Activated naive CD4-positive, alpha-beta T cell treated with anti-CD3 and anti-CD28 coated beads, Interleukin-2, amount 10 ng/mL, durations not matched to agents 7 days and 5 days (primary cell): ENCODE measurements around the gene FSTL4.

Experiments used
- CTCF ChIA-PET: fragments of 350-600 bp; sonication (Branson Sonifier 250); formaldehyde crosslinking; loops from one replicate; lab custom pipeline; 2021; ENCODE audit warnings: antibody characterized with exemption; lab: Charles Lee
- DNase-seq: peaks from one replicate; pipeline ENCODE4 v3.0.0-alpha.2; 2020
- H3K27ac Mint-ChIP-seq: one replicate; pipeline ENCODE4 v1.8.0; 2021; ENCODE audit warnings: mild to moderate bottlenecking, moderate library complexity, mixed read lengths
- H3K27me3 Mint-ChIP-seq: one replicate; pipeline ENCODE4 v1.8.0; 2021; ENCODE audit warnings: mild to moderate bottlenecking, mixed read lengths
- H3K36me3 Mint-ChIP-seq: one replicate; pipeline ENCODE4 v1.8.0; 2021; ENCODE audit warnings: mixed read lengths
- H3K4me1 Mint-ChIP-seq: one replicate; pipeline ENCODE4 v1.8.0; 2021; ENCODE audit warnings: mixed read lengths
- H3K4me3 Mint-ChIP-seq: one replicate; pipeline ENCODE4 v1.8.0; 2021; ENCODE audit warnings: mild to moderate bottlenecking, moderate library complexity, mixed read lengths
- H3K9me3 Mint-ChIP-seq: one replicate; pipeline ENCODE4 v1.8.0; 2021; ENCODE audit warnings: mixed read lengths

Gene FSTL4

GRCh38 chr5:133466556-133467334, 145.6 kb downstream of the FSTL4 start:
- DNase-seq, result no peak
- H3K36me3 Mint-ChIP-seq, result no peaks in the 10 kb centered on the region
- H3K4me1 Mint-ChIP-seq, result peaks cover 6% of the 10 kb centered on the region
- H3K9me3 Mint-ChIP-seq, result no peaks in the 10 kb centered on the region
- H3K4me3 Mint-ChIP-seq, result no peak overlapping the region
- H3K27ac Mint-ChIP-seq, result no peak overlapping the region
- peaks cover 9% of the 10 kb centered on the region for H3K27me3 Mint-ChIP-seq
- CTCF ChIA-PET, result no interaction called here

- peaks cover 6% of the 10 kb centered on the region for H3K4me1 Mint-ChIP-seq
- no peaks in the 10 kb centered on the region for H3K36me3 Mint-ChIP-seq
Observed at GRCh38 chr5:133464013-133464412, 148.3 kb downstream of the FSTL4 start.

DNA sequence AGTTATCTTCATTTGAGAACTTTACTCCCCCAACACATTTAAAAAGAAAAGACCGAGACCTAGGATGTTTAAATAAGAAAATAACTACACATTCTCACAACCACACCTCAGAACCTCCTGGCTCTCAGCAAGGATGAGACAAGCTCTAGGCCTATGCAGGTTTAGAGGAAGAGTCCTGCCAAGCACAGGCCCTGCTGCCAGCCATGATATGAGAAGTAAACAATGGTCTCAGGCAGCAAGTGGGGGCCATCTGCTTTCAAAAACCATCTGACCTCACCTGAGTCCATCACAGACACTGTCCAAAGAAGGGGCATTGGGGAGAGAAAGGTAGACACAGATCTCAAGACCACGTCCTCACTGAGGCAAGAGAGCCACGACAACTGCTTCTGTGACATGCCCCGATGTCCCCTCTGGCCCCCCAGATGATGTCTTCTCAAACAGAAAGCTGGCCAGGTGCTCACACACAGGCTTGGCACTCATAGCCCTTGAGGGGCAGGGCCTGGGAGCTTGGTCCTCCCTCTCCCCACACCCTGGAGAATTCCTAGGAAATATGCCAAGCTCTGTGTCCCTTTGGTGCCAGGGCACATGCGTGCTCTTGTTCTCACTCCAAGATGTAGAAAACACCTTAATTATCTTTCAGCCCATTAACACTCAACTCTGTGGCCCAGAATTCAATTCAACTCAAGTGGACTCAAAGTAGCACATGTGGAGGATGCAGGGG, 150.4 kb downstream of the FSTL4 start:
- H3K9me3 Mint-ChIP-seq, result no peaks in the 10 kb centered on the region
- DNase-seq, result no peak
- no peaks in the 10 kb centered on the region for H3K36me3 Mint-ChIP-seq
- no peak overlapping the region for H3K4me3 Mint-ChIP-seq
- H3K27ac Mint-ChIP-seq, result no peak overlapping the region
- peaks cover 6% of the 10 kb centered on the region for H3K4me1 Mint-ChIP-seq
- H3K27me3 Mint-ChIP-seq, result no peaks in the 10 kb centered on the region
- CTCF ChIA-PET, result interaction anchor here (1.1 to 2.6 kb wide), 3 partner anchors 38 to 351 kb away, joined by 3 to 13 read pairs (median 4); no protein-coding TSS in a partner anchor

More at GRCh38 chr5:133464013-133464412, 148.3 kb downstream of the FSTL4 start:
- Mint-ChIP-seq H3K9me3 (no peaks in the 10 kb centered on the region), H3K27ac (no peak overlapping the region), H3K4me3 (no peak overlapping the region), H3K27me3 (peaks cover 1% of the 10 kb centered on the region)
- no peak for DNase-seq
- CTCF ChIA-PET, result no interaction called here

DNA sequence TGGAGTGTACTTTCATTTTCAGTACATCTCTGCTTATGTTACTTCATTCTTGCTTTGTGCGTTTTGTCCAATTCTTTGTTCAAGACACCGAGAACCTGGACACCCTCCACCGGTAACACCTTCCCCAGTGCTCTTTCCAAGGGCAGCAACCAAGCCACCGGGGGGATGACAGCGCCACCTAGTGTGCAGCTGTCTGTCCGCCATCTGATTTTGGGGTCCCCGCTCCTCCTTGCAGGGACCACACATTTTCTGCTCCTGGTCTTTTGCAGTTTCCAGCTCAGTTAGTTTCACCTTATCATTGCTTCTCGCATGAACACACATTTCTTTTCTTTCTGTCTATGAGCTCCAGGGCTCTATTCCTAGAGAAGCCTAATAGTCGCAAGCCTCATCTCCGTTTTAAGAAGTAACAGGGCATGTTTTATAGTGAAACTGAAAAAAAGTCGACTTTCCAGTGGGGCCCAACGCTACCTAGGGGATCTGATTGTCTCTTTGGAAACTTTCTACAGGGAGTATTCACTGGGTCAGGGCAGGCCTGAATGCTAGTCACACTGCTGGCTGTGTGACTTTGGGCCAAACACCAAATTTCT, 152.1 kb downstream of the FSTL4 start:
- CTCF ChIA-PET, result interaction anchor here (0.6 to 2.6 kb wide), 8 partner anchors 10 to 349 kb away, joined by 3 to 13 read pairs (median 4); no protein-coding TSS in a partner anchor
- peak; percentile 56 for DNase-seq
- Mint-ChIP-seq H3K4me1 (no peaks in the 10 kb centered on the region), H3K9me3 (no peaks in the 10 kb centered on the region), H3K4me3 (no peak overlapping the region), H3K27ac (no peak overlapping the region), H3K36me3 (no peaks in the 10 kb centered on the region), H3K27me3 (no peaks in the 10 kb centered on the region)

DNA sequence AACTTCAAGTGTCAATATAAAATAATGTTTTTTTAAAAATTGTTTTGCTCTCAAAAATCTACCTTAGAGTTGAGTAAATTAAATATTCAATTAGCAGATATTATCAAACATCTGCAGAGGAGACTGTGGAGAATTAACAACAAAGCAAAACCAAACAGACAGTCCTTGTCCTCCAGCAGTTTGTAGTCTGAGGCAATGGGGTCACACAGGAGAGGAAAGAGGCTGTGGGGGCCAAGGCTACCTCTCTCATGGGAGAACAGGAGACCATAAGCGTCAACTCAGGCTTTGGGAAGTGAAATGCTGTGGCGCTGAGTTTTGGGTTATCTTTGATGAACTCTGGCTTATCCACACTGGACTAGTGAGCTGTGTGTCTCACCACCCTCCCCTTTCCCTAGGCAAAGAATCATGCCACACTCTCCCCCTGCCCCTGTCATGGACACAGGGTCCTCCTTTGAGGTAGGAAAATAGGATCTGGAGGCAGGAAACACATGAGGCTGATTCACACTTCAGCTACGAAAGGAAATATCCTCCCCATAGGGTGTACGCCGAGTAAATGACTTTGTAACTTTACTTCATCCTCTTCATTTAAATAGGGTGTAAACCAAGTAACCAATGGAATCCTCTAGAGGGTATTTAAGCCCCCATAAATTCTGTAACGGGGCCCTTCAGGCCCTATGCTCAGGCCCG, 152.7 kb downstream of the FSTL4 start:
- no peak for DNase-seq
- Mint-ChIP-seq H3K4me3 (no peak overlapping the region), H3K27ac (no peak overlapping the region), H3K9me3 (no peaks in the 10 kb centered on the region), H3K36me3 (no peaks in the 10 kb centered on the region), H3K4me1 (no peaks in the 10 kb centered on the region), H3K27me3 (peaks cover 4% of the 10 kb centered on the region)
- CTCF ChIA-PET, result interaction anchor here (1.0 to 2.6 kb wide), 7 partner anchors 9 to 348 kb away, joined by 3 to 13 read pairs (median 5); no protein-coding TSS in a partner anchor

DNA sequence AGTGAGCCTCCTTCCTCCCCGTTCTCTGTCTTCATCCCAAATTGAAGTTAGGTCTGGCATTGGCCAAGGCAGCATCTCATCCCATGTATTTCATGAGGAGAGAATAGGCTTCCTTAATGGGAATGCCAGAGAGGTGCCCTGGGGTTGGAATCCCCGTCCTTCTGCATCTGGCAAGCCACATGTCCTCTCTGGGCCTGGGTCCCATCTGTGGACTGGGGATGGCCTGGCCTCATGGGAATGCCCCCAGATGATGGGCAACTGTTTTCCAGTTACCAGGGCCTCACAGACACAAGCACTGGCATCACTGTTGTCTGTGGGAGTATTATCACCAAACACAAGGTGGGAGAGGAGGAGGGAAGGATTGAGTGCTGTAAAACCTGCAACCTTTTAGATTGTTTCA, 153.9 kb downstream of the FSTL4 start:
- Mint-ChIP-seq H3K27ac (no peak overlapping the region), H3K9me3 (no peaks in the 10 kb centered on the region), H3K36me3 (no peaks in the 10 kb centered on the region), H3K4me3 (no peak overlapping the region), H3K27me3 (peaks cover 9% of the 10 kb centered on the region), H3K4me1 (no peaks in the 10 kb centered on the region)
- CTCF ChIA-PET, result no interaction called here
- DNase-seq, result no peak

DNA sequence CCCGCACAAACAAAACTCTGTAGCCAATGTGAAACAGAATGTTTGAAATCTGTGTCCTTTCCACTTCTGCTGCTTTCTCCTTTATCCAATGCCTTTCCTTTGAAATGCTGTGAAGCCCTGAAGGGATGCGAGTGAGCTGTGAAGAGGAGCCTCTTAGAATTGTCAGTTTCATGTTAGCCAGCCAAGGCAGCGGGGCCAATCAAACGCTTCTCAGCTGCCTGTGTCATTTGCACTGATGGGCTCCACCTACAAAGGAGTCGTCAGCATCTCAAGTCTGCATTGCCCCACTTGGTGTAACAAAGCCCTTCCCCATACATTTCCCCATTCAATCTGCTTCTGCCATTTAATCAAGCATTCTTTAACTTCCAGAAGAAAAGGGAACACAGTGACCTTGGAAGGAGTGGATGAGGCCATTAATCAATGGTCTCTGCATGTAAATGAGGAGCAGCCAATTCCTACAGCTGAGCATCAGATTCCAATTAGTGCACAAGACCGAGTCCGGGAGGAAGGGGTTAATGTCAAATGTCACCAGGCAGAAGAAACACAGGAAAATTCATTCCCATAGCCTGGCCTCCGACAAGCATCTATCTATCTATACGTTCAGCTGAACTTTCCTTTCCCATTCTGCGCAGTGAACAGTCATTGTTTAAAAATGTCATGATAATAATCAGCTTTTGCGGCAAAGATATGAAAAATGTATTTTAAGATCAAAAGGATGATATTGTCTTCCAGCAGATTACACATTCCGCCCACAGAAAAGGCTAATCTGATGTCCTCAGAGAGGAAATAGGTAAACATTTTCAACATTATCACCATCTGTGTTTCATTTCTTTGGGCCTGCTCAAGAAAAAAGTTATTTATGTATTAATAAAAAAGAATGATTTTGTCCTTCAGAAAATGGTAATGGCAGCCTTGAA, 154.6 kb downstream of the FSTL4 start:
- no peak overlapping the region for H3K4me3 Mint-ChIP-seq
- no peaks in the 10 kb centered on the region for H3K4me1 Mint-ChIP-seq
- H3K36me3 Mint-ChIP-seq, result no peaks in the 10 kb centered on the region
- H3K27ac Mint-ChIP-seq, result no peak overlapping the region
- CTCF ChIA-PET, result interaction anchor here (0.7 kb wide), 1 partner anchor 347 kb away, joined by 3 read pairs; no protein-coding TSS in a partner anchor
- no peak for DNase-seq
- H3K27me3 Mint-ChIP-seq, result peaks cover 12% of the 10 kb centered on the region
- H3K9me3 Mint-ChIP-seq, result no peaks in the 10 kb centered on the region

- Mint-ChIP-seq H3K36me3 (no peaks in the 10 kb centered on the region), H3K9me3 (no peaks in the 10 kb centered on the region), H3K27me3 (peaks cover 12% of the 10 kb centered on the region), H3K4me1 (no peaks in the 10 kb centered on the region), H3K27ac (no peak overlapping the region), H3K4me3 (no peak overlapping the region)
- no peak for DNase-seq
- CTCF ChIA-PET, result interaction anchor here (0.7 kb wide), 1 partner anchor 346 kb away, joined by 3 read pairs; no protein-coding TSS in a partner anchor
Observed at GRCh38 chr5:133456933-133457402, 155.4 kb downstream of the FSTL4 start.

DNA sequence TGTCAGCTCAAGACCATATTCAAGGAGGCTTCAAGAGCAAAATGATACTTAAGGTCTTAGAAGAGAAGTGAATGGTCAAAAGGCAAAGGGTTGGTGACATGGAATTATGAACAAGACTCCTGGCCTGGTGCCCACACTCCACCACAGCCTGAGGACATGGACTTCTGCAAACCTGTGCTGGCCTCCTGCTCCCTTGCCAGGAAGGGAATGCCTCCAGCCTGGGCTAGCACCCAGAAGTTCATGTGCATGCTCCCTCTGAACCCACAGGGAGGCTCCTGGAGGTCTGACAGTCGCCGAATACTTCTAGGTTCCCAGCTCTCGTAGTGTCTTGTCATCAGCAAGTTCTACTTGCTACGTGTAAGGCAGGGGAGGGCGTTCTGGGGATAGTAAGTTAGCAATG, 156.7 kb downstream of the FSTL4 start:
- H3K4me3 Mint-ChIP-seq, result no peak overlapping the region
- no peaks in the 10 kb centered on the region for H3K4me1 Mint-ChIP-seq

GRCh38 chr5:133454442-133454841, 157.9 kb downstream of the FSTL4 start:
- Mint-ChIP-seq H3K4me3 (no peak overlapping the region), H3K27me3 (peaks cover 23% of the 10 kb centered on the region), H3K36me3 (no peaks in the 10 kb centered on the region), H3K9me3 (no peaks in the 10 kb centered on the region), H3K27ac (no peak overlapping the region), H3K4me1 (no peaks in the 10 kb centered on the region)
- CTCF ChIA-PET, result interaction anchor here (1.4 kb wide), 1 partner anchor 31 kb away, joined by 3 read pairs; no protein-coding TSS in a partner anchor
- no peak for DNase-seq

More for the DNA sequence above, 156.7 kb downstream of the FSTL4 start:
- no peak overlapping the region for H3K27ac Mint-ChIP-seq
- no peaks in the 10 kb centered on the region for H3K9me3 Mint-ChIP-seq
- no peaks in the 10 kb centered on the region for H3K36me3 Mint-ChIP-seq
- H3K27me3 Mint-ChIP-seq, result peaks cover 23% of the 10 kb centered on the region
- CTCF ChIA-PET, result interaction anchor here (0.9 to 1.2 kb wide), 2 partner anchors 30 to 413 kb away, joined by 3 to 4 read pairs; no protein-coding TSS in a partner anchor
- DNase-seq, result no peak

DNA sequence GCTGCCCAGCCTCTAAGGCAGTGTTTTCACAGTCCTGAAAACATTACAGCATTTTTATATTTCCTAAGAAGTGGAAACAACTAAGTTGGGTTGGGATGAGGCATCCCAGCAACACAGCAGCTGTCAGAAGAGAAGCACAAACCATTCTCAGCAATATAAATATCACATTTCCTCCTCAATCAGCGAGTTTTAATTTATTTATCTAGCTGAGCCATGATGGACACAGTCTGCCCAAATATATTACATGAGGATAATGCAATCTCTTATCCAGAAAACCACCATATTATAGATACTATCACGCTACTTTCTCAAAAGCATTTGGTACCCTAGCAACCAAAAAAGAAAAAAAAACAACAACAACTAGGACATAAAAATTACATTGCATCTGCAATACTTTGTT, 158.5 kb downstream of the FSTL4 start:
- Mint-ChIP-seq H3K27me3 (peaks cover 23% of the 10 kb centered on the region), H3K36me3 (no peaks in the 10 kb centered on the region), H3K27ac (no peak overlapping the region), H3K4me1 (no peaks in the 10 kb centered on the region), H3K9me3 (no peaks in the 10 kb centered on the region), H3K4me3 (no peak overlapping the region)
- CTCF ChIA-PET, result interaction anchor here (1.4 kb wide), 1 partner anchor 30 kb away, joined by 3 read pairs; no protein-coding TSS in a partner anchor
- DNase-seq, result no peak

DNA sequence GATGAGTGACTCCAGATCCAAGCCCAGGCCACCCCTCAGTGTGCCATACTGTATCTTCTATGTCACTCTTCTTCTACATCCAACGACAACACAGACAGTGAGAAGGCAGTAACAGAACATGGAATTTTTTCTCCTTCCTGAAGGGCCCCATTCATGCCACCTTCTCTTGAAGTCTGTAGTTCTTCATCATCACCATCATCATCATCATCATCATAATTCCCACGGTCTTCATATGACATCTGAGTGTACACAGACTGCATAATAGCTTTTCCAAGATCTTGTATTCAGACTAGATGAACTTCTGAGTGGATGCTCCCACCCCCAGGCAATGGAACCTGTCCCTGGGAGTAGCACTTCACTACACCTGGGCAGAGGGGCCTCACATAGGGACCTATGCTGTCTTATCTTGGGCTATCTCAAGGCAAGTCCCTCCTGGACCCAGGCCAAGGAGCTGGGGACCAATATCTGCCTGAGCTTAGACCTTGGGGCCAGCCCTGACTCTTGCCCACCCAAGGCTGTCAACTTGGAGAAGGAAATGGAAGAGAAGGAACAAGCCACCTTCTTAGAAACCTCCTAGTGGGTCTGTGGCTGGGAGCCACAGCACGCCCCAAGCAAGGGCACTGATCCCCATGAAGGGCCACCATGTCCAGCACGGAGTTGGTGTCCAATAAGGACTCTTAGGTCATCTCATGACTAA, 159.1 kb downstream of the FSTL4 start:
- CTCF ChIA-PET, result interaction anchor here (1.4 kb wide), 1 partner anchor 30 kb away, joined by 3 read pairs; no protein-coding TSS in a partner anchor
- no peaks in the 10 kb centered on the region for H3K9me3 Mint-ChIP-seq
- no peak overlapping the region for H3K4me3 Mint-ChIP-seq
- H3K36me3 Mint-ChIP-seq, result no peaks in the 10 kb centered on the region
- no peak for DNase-seq
- no peaks in the 10 kb centered on the region for H3K4me1 Mint-ChIP-seq
- peaks cover 23% of the 10 kb centered on the region for H3K27me3 Mint-ChIP-seq
- H3K27ac Mint-ChIP-seq, result no peak overlapping the region
